GM21717 (cell line): ENCODE results near the gene WAC.
"Not testable (repeated sequence)": the region's sequence is repeated elsewhere in the genome, so short reads cannot be mapped to it uniquely, and the experiment has no call there.

Source experiments
- ATAC-seq: cut with Tn5 transposase; IDR thresholded peaks from one replicate; pipeline ENCODE4 v1.9.1; 2021; ENCODE audit warnings: mild to moderate bottlenecking, moderate library complexity; ENCODE audit not compliant: unreplicated experiment

Gene WAC

GRCh38 chr10:28532337-28533185, at the start of gene WAC:
Gene WAC, plus strand, starts transcription at chr10:28533118. Its CDS starts 462 bp downstream, at chr10:28533580.
- peak; percentile 82 for ATAC-seq

GRCh38 chr10:28489206-28489605, 43.7 kb upstream of the WAC start:
- ATAC-seq: no peak

GRCh38 chr10:28490256-28490865, 42.6 kb upstream of the WAC start:
- not testable (repeated sequence) for ATAC-seq

- no peak for ATAC-seq
Observed at GRCh38 chr10:28492116-28492920, 40.6 kb upstream of the WAC start.

GRCh38 chr10:28494420-28494819, 38.5 kb upstream of the WAC start:
- ATAC-seq: no peak

- ATAC-seq: no peak
Observed at GRCh38 chr10:28495084-28495483, 37.8 kb upstream of the WAC start.

- no peak for ATAC-seq
Observed at GRCh38 chr10:28496017-28496416, 36.9 kb upstream of the WAC start.

- ATAC-seq: no peak
Observed at GRCh38 chr10:28496481-28496961, 36.4 kb upstream of the WAC start.

- ATAC-seq: no peak
Observed at GRCh38 chr10:28497313-28498126, 35.4 kb upstream of the WAC start.

- ATAC-seq: not testable (repeated sequence)
Observed at GRCh38 chr10:28500203-28500602, 32.7 kb upstream of the WAC start.

GRCh38 chr10:28503114-28503513, 29.8 kb upstream of the WAC start:
- ATAC-seq: no peak

GRCh38 chr10:28505359-28505959, 27.5 kb upstream of the WAC start:
- ATAC-seq: no peak

GRCh38 chr10:28508304-28508925, 24.5 kb upstream of the WAC start:
- ATAC-seq: no peak

GRCh38 chr10:28509286-28509685, 23.6 kb upstream of the WAC start:
- ATAC-seq: no peak

GRCh38 chr10:28514648-28515047, 18.3 kb upstream of the WAC start:
- ATAC-seq: no peak

GRCh38 chr10:28520346-28520745, 12.6 kb upstream of the WAC start:
- ATAC-seq: no peak

- not testable (repeated sequence) for ATAC-seq
Observed at GRCh38 chr10:28520828-28521227, 12.1 kb upstream of the WAC start.

GRCh38 chr10:28521961-28522360, 11.0 kb upstream of the WAC start:
- ATAC-seq: not testable (repeated sequence)

GRCh38 chr10:28523725-28524252, 9.1 kb upstream of the WAC start:
- no peak for ATAC-seq
